Spleen (tissue), 7 donors: ENCODE results near the gene ZNF326.
"Not testable (repeated sequence)": the region's sequence is repeated elsewhere in the genome, so short reads cannot be mapped to it uniquely, and the experiment has no call there.

Experiments
- POLR2A ChIP-seq, 3 donors: fragments of 450-650 bp; IDR thresholded peaks; one replicate each; pipeline ENCODE4 v1.5.1; 2017; ENCODE audit warnings: antibody characterized with exemption in 3 of 3, mild to moderate bottlenecking in 1 of 3
- POLR2AphosphoS5 ChIP-seq, 3 donors: sonication (generic); formaldehyde crosslinking; IDR thresholded peaks; one replicate each; pipeline ENCODE4 v1.5.1; 2017; ENCODE audit warnings: antibody characterized with exemption in 3 of 3
- TF ChIP-seq, protein P1 (sequence below), 11 experiments: fragments of 200-600 bp in 7 of 11; fragments of 450-650 bp in 4 of 11; sonication (generic) in 4 of 11; IDR thresholded peaks in 8 of 11; conservative IDR thresholded peaks in 3 of 11; 1 replicate in 7 of 11; 2 replicates in 4 of 11; pipeline versions ENCODE4 v1.4.0 to v1.8.0; 2016 to 2021; ENCODE audit warnings: antibody characterized with exemption in 11 of 11, inconsistent platforms in 4 of 11, mild to moderate bottlenecking in 1 of 11
- donor health status: DM: no; HTN: no; CAD: no; lungs with moderate emphysema.
- donor health status: DM: no; HTN: no; CAD: no.
- donor health status: DM: no; HTN: no; CAD: no.

DNA sequence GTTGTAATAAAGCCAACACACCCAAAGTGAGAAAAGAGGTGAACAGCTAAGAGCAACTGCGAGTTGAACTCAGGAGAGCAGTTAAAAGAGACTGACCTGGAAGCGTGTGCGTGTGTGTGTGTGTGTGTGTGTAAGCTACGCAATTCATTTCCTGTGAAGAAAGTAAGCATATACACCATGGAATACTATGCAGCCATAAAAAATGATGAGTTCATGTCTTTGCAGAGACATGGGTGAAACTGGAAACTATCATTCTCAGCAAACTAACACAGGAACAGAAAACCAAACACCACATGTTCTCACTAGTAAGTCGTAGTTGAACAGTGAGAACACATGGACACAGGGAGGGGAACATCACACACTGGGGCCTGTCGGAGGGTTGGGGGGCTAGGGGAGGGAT lies 69.2 kb downstream of the ZNF326 start:
- TF ChIP-seq, protein P1, sequence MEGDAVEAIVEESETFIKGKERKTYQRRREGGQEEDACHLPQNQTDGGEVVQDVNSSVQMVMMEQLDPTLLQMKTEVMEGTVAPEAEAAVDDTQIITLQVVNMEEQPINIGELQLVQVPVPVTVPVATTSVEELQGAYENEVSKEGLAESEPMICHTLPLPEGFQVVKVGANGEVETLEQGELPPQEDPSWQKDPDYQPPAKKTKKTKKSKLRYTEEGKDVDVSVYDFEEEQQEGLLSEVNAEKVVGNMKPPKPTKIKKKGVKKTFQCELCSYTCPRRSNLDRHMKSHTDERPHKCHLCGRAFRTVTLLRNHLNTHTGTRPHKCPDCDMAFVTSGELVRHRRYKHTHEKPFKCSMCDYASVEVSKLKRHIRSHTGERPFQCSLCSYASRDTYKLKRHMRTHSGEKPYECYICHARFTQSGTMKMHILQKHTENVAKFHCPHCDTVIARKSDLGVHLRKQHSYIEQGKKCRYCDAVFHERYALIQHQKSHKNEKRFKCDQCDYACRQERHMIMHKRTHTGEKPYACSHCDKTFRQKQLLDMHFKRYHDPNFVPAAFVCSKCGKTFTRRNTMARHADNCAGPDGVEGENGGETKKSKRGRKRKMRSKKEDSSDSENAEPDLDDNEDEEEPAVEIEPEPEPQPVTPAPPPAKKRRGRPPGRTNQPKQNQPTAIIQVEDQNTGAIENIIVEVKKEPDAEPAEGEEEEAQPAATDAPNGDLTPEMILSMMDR (IDR thresholded peaks at IDR 0.05 in 8 of 11, conservative IDR thresholded peaks at IDR 0.05 in 3 of 11) = not testable (repeated sequence)
- TF ChIP-seq POLR2A, POLR2AphosphoS5 (IDR thresholded peaks at IDR 0.05): not testable (repeated sequence)
